HCT116 (cell line): Measurements from ENCODE around the gene GP1BB. TPM values are rescaled to one million over a fixed set of nuclear protein-coding genes. Genes with fewer than 3 reads are reported as not detected.

Source experiments
- ATAC-seq: fragments of 200-7000 bp; cut with Tn5 transposase; 2 replicates; pipeline ENCODE4 v1.9.1; 2020; ENCODE audit warnings: mild to moderate bottlenecking, moderate library complexity
- BruUV-seq: library from RNA; stranded (reverse); fragments of 400-500 nt; replicated peaks from 2 replicates; lab custom pipeline; 2021; lab: Mats Ljungman, UMichigan
- CTCF ChIA-PET: fragments of 300-600 bp; sonication (Branson Sonifier 250); formaldehyde crosslinking; loops from one replicate; lab custom pipeline; 2021; ENCODE audit warnings: antibody characterized with exemption; lab: Charles Lee
- POLR2A ChIA-PET: fragments of 300-600, 350-600 bp; sonication (Branson Sonifier 250); formaldehyde crosslinking; loops from one replicate; lab custom pipeline; 2021; ENCODE audit warnings: antibody characterized with exemption; lab: Charles Lee
- RAD21 ChIA-PET, 2 experiments: fragments of 300-600 bp; sonication (Branson Sonifier 250); formaldehyde crosslinking; loops; one replicate each; lab custom pipeline; 2023; ENCODE audit warnings: low total read pairs in 2 of 2; ENCODE audit not compliant: uncharacterized antibody in 2 of 2, unreplicated experiment in 2 of 2, low non-redundant PET in 1 of 2; lab: Charles Lee
- DNase-seq: peaks from one replicate; pipeline ENCODE4 v3.0.0-alpha.2; 2010; ENCODE audit warnings: low read depth, low spot score
- H2AFZ ChIP-seq: fragments of 200-600 bp; shearing (Covaris generic), sonication (generic); 2 replicates; pipeline ENCODE4 v1.6.1; 2017; ENCODE audit warnings: low read depth, mixed run types, mixed read lengths, antibody characterized with exemption, low read length; ENCODE audit not compliant: poor library complexity, severe bottlenecking
- H3K27ac ChIP-seq: 2 replicates; pipeline ENCODE4 v1.5.1; 2012; ENCODE audit warnings: low read depth, low read length
- H3K27me3 ChIP-seq: fragments of 200-600 bp; sonication (generic); 2 replicates; pipeline ENCODE4 v1.6.1; 2016; ENCODE audit warnings: mixed run types, low read length, mixed read lengths; ENCODE audit not compliant: insufficient read depth
- H3K36me3 ChIP-seq, 2 experiments: fragments of 200-500 bp in 1 of 2; fragments of 200-600 bp in 1 of 2; sonication (Bioruptor generic) in 1 of 2; sonication (generic) in 1 of 2; 2 replicates each; pipeline versions ENCODE4 v1.5.1 to v1.6.1; 2014 to 2016; ENCODE audit warnings: low read length in 2 of 2, inconsistent platforms in 1 of 2, mixed read lengths in 1 of 2, mixed run types in 1 of 2; ENCODE audit not compliant: insufficient read depth in 2 of 2, control insufficient read depth in 1 of 2
- H3K4me1 ChIP-seq, 2 experiments: fragments of 200-600 bp in 1 of 2; sonication (generic) in 1 of 2; 2 replicates each; pipeline versions ENCODE4 v1.5.1 to v1.6.1; 2012 to 2017; ENCODE audit warnings: low read length in 2 of 2, inconsistent platforms in 1 of 2, mild to moderate bottlenecking in 1 of 2, mixed read lengths in 1 of 2, mixed run types in 1 of 2, moderate library complexity in 1 of 2; ENCODE audit not compliant: insufficient read depth in 2 of 2, control insufficient read depth in 1 of 2
- H3K4me2 ChIP-seq: fragments of 200-600 bp; sonication (generic); 2 replicates; pipeline ENCODE4 v1.6.1; 2017; ENCODE audit warnings: mixed run types, low read length, mixed read lengths
- H3K4me3 ChIP-seq, 2 experiments: fragments of 200-600 bp in 1 of 2; sonication (generic) in 1 of 2; replicated peaks in 1 of 2; 2 replicates each; pipeline ENCODE4 v1.5.1; 2011 to 2016; ENCODE audit warnings: low read length in 2 of 2, control low read depth in 1 of 2, low read depth in 1 of 2, mild to moderate bottlenecking in 1 of 2, mixed read lengths in 1 of 2, mixed run types in 1 of 2
- H3K79me2 ChIP-seq: fragments of 200-600 bp; sonication (generic); 2 replicates; pipeline ENCODE4 v1.6.1; 2017; ENCODE audit warnings: mild to moderate bottlenecking, mixed run types, low read length, moderate library complexity, mixed read lengths; ENCODE audit not compliant: insufficient read depth
- H3K9ac ChIP-seq: fragments of 200-600 bp; sonication (generic); 2 replicates; pipeline ENCODE4 v1.6.1; 2016; ENCODE audit warnings: low read length, mixed read lengths
- H3K9me2 ChIP-seq: fragments of 200-600 bp; sonication (generic), shearing (Covaris generic); 2 replicates; pipeline ENCODE4 v1.6.1; 2017; ENCODE audit warnings: mixed run types, mild to moderate bottlenecking, moderate library complexity; ENCODE audit not compliant: insufficient read depth
- H3K9me3 ChIP-seq, 2 experiments: fragments of 200-500 bp in 1 of 2; fragments of 200-600 bp in 1 of 2; sonication (Bioruptor generic) in 1 of 2; sonication (generic) in 1 of 2; 2 replicates each; pipeline ENCODE4 v1.6.1; 2014 to 2017; ENCODE audit warnings: low read length in 2 of 2, mixed read lengths in 2 of 2, inconsistent platforms in 1 of 2, low read depth in 1 of 2, mild to moderate bottlenecking in 1 of 2, mixed run types in 1 of 2, moderate library complexity in 1 of 2; ENCODE audit not compliant: control insufficient read depth in 1 of 2, insufficient read depth in 1 of 2
- H4K20me1 ChIP-seq: fragments of 200-600 bp; sonication (generic), shearing (Covaris generic); 2 replicates; pipeline ENCODE4 v1.6.1; 2017; ENCODE audit warnings: mixed run types, mild to moderate bottlenecking, moderate library complexity; ENCODE audit not compliant: insufficient read depth
- CBX3 ChIP-seq: IDR thresholded peaks from 2 replicates; pipeline ENCODE4 v1.6.1; 2012; ENCODE audit warnings: low read depth
- EZH2 ChIP-seq: fragments of 200-600 bp; sonication (generic); IDR thresholded peaks from 2 replicates; pipeline ENCODE4 v1.6.1; 2017; ENCODE audit warnings: antibody characterized with exemption, mixed run types
- POLR2A ChIP-seq: IDR thresholded peaks from 2 replicates; pipeline ENCODE4 v1.7.0; 2011; ENCODE audit warnings: borderline replicate concordance; ENCODE audit not compliant: insufficient read depth, insufficient read length; ENCODE audit errors: extremely low read depth
- POLR2AphosphoS5 ChIP-seq: IDR thresholded peaks from 2 replicates; pipeline ENCODE4 v1.6.1; 2011; ENCODE audit warnings: mild to moderate bottlenecking, low read depth, low read length, moderate library complexity
- YY1 ChIP-seq: IDR thresholded peaks from 2 replicates; pipeline ENCODE4 v1.6.1; 2011; ENCODE audit warnings: low read length, low read depth, moderate library complexity, mild to moderate bottlenecking; ENCODE audit not compliant: insufficient replicate concordance; ENCODE audit errors: extremely low read depth
- intact Hi-C: fragments of 100-400 bp; cut with micrococcal nuclease; formaldehyde crosslinking; loops from 2 replicates; pipeline ENCODE4 v1.10.0; 2022
- total RNA-seq: library from RNA; stranded (reverse); gene quantifications from one replicate; pipeline ENCODE4 v1.2.1, GENCODE V29; 2021; ENCODE audit not compliant: unreplicated experiment
- TF ChIP-seq, protein P1 (sequence below): IDR thresholded peaks from 2 replicates; pipeline ENCODE4 v1.6.1; 2011; ENCODE audit warnings: mild to moderate bottlenecking, low read length, moderate library complexity; ENCODE audit not compliant: insufficient replicate concordance; ENCODE audit errors: extremely low read depth
- TF ChIP-seq, protein P2 (sequence below): IDR thresholded peaks from 2 replicates; pipeline ENCODE4 v1.6.1; 2012
- TF ChIP-seq, protein P3 (sequence below), 3 experiments: fragments of 200-600 bp in 1 of 3; sonication (generic) in 1 of 3; IDR thresholded peaks in 2 of 3; conservative IDR thresholded peaks in 1 of 3; 2 replicates each; pipeline ENCODE4 v1.5.1; 2012 to 2017; ENCODE audit warnings: low read depth in 2 of 3, low read length in 2 of 3, antibody characterized with exemption in 1 of 3, borderline replicate concordance in 1 of 3, control low read depth in 1 of 3, mild to moderate bottlenecking in 1 of 3, mixed read lengths in 1 of 3, mixed run types in 1 of 3, moderate library complexity in 1 of 3; ENCODE audit not compliant: insufficient read depth in 1 of 3

The GP1BB gene
- total RNA-seq, 1 experiment from 2014 or later: 4.8 TPM

DNA sequence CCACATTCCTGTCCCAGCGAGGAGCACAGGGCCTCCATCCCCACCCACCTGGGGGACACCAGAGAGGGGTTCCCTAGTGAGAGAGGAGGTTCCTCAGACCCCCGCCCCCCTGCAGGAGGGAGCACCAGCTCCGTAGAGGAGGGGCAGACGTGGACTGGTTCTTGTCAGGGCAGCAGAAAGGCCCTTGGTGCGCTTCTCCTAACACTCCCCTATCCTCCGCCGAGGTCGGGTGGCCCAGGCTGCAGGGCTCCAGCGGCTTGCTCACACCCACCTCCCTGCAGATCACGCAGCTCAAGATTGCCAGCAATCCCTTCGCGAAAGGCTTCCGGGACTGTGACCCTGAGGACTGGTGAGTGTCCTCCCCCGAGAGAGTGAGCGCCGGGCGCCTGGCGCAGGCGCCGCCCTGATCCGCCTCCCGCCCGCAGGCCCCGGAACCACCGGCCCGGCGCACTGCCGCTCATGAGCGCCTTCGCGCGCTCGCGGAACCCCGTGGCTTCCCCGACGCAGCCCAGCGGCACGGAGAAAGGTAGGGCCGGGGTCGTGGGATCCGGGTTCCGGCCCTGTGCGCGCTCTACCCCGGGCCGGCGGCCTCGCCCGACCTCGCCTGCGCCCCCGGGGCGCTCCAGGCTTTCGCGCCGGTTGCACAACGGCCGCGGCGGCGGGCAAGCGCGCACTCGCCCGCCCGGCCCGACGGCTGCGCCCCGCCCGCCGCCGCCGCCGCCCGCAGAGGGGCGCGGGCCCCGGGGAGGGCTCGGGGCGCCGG is 42.3 kb downstream of the GP1BB start:
- POLR2A ChIA-PET: interaction anchor here (1.6 kb wide), 1 partner anchor 9 kb away, joined by 4 read pairs; no protein-coding TSS in a partner anchor
- H3K27ac ChIP-seq: peak overlapping the region; percentile 94
- H4K20me1 ChIP-seq: no peaks in the 10 kb centered on the region

More for the DNA sequence above, 42.3 kb downstream of the GP1BB start:
- no TSS peak for BruUV-seq
- ChIA-PET CTCF (interaction anchor here (1.0 to 2.2 kb wide), 3 partner anchors 9 to 145 kb away, joined by 3 to 10 read pairs (median 7); no protein-coding TSS in a partner anchor), RAD21 (no interaction called here)
- peaks cover 30% of the 10 kb centered on the region for H3K79me2 ChIP-seq
- H3K9me3 ChIP-seq: no peaks in the 10 kb centered on the region
- ATAC-seq: peak; percentile 54
- H3K4me3 ChIP-seq: peak overlapping the region; percentile 72 to 87
- H3K9ac ChIP-seq: peak overlapping the region; percentile 88
- TF ChIP-seq POLR2A (peak; percentile 52), POLR2AphosphoS5 (no peak; the same call in none of the 2 replicates), EZH2 (no peak), CBX3 (no peak), YY1 (peak; percentile 3)
- TF ChIP-seq, protein P1, sequence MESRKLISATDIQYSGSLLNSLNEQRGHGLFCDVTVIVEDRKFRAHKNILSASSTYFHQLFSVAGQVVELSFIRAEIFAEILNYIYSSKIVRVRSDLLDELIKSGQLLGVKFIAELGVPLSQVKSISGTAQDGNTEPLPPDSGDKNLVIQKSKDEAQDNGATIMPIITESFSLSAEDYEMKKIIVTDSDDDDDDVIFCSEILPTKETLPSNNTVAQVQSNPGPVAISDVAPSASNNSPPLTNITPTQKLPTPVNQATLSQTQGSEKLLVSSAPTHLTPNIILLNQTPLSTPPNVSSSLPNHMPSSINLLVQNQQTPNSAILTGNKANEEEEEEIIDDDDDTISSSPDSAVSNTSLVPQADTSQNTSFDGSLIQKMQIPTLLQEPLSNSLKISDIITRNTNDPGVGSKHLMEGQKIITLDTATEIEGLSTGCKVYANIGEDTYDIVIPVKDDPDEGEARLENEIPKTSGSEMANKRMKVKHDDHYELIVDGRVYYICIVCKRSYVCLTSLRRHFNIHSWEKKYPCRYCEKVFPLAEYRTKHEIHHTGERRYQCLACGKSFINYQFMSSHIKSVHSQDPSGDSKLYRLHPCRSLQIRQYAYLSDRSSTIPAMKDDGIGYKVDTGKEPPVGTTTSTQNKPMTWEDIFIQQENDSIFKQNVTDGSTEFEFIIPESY: no peak
- TF ChIP-seq, protein P2, sequence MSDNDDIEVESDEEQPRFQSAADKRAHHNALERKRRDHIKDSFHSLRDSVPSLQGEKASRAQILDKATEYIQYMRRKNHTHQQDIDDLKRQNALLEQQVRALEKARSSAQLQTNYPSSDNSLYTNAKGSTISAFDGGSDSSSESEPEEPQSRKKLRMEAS: peak; percentile 18; the same call in 1 of the 2 replicates
- TF ChIP-seq, protein P3, sequence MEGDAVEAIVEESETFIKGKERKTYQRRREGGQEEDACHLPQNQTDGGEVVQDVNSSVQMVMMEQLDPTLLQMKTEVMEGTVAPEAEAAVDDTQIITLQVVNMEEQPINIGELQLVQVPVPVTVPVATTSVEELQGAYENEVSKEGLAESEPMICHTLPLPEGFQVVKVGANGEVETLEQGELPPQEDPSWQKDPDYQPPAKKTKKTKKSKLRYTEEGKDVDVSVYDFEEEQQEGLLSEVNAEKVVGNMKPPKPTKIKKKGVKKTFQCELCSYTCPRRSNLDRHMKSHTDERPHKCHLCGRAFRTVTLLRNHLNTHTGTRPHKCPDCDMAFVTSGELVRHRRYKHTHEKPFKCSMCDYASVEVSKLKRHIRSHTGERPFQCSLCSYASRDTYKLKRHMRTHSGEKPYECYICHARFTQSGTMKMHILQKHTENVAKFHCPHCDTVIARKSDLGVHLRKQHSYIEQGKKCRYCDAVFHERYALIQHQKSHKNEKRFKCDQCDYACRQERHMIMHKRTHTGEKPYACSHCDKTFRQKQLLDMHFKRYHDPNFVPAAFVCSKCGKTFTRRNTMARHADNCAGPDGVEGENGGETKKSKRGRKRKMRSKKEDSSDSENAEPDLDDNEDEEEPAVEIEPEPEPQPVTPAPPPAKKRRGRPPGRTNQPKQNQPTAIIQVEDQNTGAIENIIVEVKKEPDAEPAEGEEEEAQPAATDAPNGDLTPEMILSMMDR (IDR thresholded peaks at IDR 0.05 in 2 of 3, conservative IDR thresholded peaks at IDR 0.05 in 1 of 3; ENCODE audit: borderline replicate concordance in 1 of 3, insufficient read depth in 1 of 3, low read depth in 2 of 3, low read length in 2 of 3): no peak
- no peaks in the 10 kb centered on the region for H3K36me3 ChIP-seq
- no peak for DNase-seq
- intact Hi-C loops: loop anchor here (5.0 kb wide), 1 partner anchor 92 kb away; no protein-coding TSS in a partner anchor
- H3K4me1 ChIP-seq: peaks cover 12 to 23% of the 10 kb centered on the region in 2 experiments
- no peaks in the 10 kb centered on the region for H3K27me3 ChIP-seq
- H2AFZ ChIP-seq: peak overlapping the region; percentile 16
- peak overlapping the region; percentile 97 for H3K4me2 ChIP-seq
- H3K9me2 ChIP-seq: no peaks in the 10 kb centered on the region
